ENCODE results near the gene ZNF814. TPM values are rescaled to one million over a fixed set of nuclear protein-coding genes. Genes with fewer than 3 reads are reported as not detected.
"Not testable (repeated sequence)": the region's sequence is repeated elsewhere in the genome, so short reads cannot be mapped to it uniquely, and the experiment has no call there.

The ZNF814 gene
- total RNA-seq, 1 experiment from 2014 or later: 8.6 TPM

DNA sequence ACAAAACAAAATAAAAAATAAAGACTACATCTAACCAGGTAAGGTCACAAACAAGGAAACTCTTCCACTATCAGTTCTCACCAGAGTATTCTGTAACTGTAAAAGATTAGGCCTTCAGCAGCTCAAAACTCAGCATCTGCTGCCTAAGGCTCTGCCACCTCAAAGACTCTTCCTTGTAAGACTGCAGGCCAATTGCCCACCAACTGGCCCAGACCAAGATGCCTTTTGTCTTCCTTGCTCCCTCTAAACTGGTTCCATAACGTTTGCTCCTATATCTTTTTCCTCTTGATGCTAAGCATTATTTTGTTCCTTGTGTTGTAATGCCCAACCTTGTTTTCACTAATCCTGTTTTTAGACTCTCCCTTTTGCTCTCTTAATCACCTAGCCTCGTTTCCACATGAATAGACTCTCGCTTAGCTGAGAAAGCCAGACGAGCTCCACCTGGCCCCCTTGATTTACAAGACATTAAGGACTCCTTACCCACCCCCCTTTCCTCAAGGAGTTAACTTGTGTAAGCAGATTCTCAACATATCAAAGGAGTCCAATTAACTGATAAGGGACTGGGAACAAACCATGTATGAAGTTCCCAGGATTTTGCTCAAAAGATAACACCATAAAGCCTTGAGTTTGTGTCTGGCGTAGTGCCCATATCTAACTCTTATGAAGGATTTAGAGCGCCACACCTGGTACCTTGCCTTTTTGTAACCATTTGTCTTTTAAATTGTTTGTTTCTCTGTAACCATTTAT is 1.5 kb downstream of the ZNF814 start:
- peaks cover 6% of the 10 kb centered on the region; the same call in 1 of the 2 replicates for H3F3A ChIP-seq (ENCODE audit: insufficient read depth, low read depth)
- ChIA-PET CTCF (no interaction called here), POLR2A (ENCODE audit: unreplicated experiment) (no interaction called here)
- H4K20me1 ChIP-seq (ENCODE audit: insufficient read depth): no peaks in the 10 kb centered on the region
- DNase-seq: no peak
- peaks cover 52% of the 10 kb centered on the region for H3K79me2 ChIP-seq (ENCODE audit: low read depth)
- no peak overlapping the region for H3K27ac ChIP-seq
- H2AFZ ChIP-seq: no peak overlapping the region
- H3K4me1 ChIP-seq (replicated peaks; ENCODE audit: insufficient read depth): 0 out of 2 replicates have a peak, but pooled peaks cover 5% of the 10 kb centered on the region
- no peaks in the 10 kb centered on the region for H3K27me3 ChIP-seq (ENCODE audit: insufficient read depth, low read depth)
- TF ChIP-seq EZH2 (IDR thresholded peaks at IDR 0.05; ENCODE audit: low read depth): no peak
- TF ChIP-seq, protein P1, sequence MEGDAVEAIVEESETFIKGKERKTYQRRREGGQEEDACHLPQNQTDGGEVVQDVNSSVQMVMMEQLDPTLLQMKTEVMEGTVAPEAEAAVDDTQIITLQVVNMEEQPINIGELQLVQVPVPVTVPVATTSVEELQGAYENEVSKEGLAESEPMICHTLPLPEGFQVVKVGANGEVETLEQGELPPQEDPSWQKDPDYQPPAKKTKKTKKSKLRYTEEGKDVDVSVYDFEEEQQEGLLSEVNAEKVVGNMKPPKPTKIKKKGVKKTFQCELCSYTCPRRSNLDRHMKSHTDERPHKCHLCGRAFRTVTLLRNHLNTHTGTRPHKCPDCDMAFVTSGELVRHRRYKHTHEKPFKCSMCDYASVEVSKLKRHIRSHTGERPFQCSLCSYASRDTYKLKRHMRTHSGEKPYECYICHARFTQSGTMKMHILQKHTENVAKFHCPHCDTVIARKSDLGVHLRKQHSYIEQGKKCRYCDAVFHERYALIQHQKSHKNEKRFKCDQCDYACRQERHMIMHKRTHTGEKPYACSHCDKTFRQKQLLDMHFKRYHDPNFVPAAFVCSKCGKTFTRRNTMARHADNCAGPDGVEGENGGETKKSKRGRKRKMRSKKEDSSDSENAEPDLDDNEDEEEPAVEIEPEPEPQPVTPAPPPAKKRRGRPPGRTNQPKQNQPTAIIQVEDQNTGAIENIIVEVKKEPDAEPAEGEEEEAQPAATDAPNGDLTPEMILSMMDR (conservative IDR thresholded peaks at IDR 0.05): no peak
- peak overlapping the region; percentile 86 for H3K4me2 ChIP-seq
- peak overlapping the region; percentile 89; the same call in 1 of the 2 replicates for H3K4me3 ChIP-seq
- H3K9me2 ChIP-seq (ENCODE audit: insufficient read depth): no peaks in the 10 kb centered on the region
- peaks cover 43% of the 10 kb centered on the region for H3K9me3 ChIP-seq (ENCODE audit: insufficient read depth, low read depth)
- peaks cover 35% of the 10 kb centered on the region for H3K36me3 ChIP-seq (ENCODE audit: low read depth)
- no TSS peak for BruUV-seq (replicated peaks)
- intact Hi-C loops (cut with micrococcal nuclease; ENCODE audit: unreplicated experiment): no loop called here

DNA sequence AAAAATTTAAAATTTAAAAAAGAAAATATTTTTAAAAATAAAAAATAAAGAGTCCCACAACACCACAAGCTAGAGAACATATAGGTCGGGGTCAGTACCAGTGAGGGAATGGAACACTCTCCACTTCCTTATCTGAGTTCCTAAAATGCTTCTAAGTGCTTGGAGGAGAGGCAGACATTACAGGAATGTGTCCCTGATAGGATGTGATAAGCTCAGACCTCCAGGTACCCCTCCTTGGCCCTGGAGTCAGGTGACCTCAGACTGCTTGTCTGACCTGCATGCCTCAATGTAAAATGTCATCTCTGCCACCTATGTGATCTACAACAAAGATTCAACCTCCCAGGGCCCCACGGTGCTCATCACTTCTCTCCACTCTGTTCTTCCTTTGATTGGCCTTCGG is 2.8 kb downstream of the ZNF814 start:
- no peak for TF ChIP-seq EZH2 (IDR thresholded peaks at IDR 0.05; ENCODE audit: low read depth)
- TF ChIP-seq, protein P1 (conservative IDR thresholded peaks at IDR 0.05): no peak
- Histone ChIP-seq H3K27ac (no peak overlapping the region), H3K4me1 (replicated peaks; ENCODE audit: insufficient read depth) (0 out of 2 replicates have a peak, but pooled peaks cover 5% of the 10 kb centered on the region), H3K27me3 (ENCODE audit: insufficient read depth, low read depth) (no peaks in the 10 kb centered on the region), H4K20me1 (ENCODE audit: insufficient read depth) (no peaks in the 10 kb centered on the region), H2AFZ (no peak overlapping the region), H3K9me3 (ENCODE audit: insufficient read depth, low read depth) (peaks cover 43% of the 10 kb centered on the region), H3K4me2 (no peak overlapping the region), H3K9me2 (ENCODE audit: insufficient read depth) (no peaks in the 10 kb centered on the region), H3K79me2 (ENCODE audit: low read depth) (peaks cover 52% of the 10 kb centered on the region), H3K4me3 (no peak overlapping the region), H3F3A (ENCODE audit: insufficient read depth, low read depth) (peaks cover 6% of the 10 kb centered on the region; the same call in 1 of the 2 replicates), H3K36me3 (ENCODE audit: low read depth) (peaks cover 35% of the 10 kb centered on the region)
- ChIA-PET CTCF (no interaction called here), POLR2A (ENCODE audit: unreplicated experiment) (interaction anchor here (0.6 kb wide), 1 partner anchor 94 kb away, joined by 7 read pairs; no protein-coding TSS in a partner anchor)
- no TSS peak for BruUV-seq (replicated peaks)
- intact Hi-C loops (cut with micrococcal nuclease; ENCODE audit: unreplicated experiment): no loop called here
- no peak for DNase-seq

DNA sequence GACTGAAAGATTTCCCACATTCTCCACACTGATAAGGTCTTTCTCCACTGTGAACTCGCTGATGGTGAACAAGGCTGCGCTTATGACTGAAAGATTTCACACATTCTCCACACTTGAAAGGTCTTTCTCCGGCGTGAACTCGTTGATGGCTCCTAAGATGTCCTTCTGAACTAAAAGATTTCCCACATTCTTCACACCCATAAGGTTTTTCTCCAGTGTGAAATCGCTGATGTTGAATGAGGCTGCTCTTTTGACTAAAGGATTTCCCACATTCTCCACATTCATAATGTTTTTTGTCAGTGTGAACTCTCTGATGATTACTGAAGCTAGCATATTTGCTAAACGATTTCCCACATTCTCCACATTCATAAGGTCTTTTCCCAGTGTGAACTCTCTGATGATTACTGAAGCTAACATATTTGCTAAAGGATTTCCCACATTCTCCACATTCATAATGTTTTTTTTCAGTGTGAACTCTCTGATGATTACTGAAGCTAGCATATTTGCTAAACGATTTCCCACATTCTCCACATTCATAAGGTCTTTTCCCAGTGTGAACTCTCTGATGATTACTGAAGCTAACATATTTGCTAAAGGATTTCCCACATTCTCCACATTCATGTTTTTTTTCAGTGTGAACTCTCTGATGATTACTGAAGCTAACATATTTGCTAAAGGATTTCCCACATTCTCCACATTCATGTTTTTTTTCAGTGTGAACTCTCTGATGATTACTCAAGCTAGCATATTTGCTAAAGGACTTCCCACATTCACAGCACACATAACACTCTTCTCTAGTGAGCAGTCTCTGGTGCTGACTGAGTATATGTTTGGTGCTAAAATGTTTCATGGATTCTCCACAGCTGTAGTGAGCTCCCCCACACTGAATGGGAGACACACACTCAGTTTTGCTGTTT is 14.7 kb downstream of the ZNF814 start:
- H3K4me2 ChIP-seq; H3K27me3 ChIP-seq (ENCODE audit: insufficient read depth, low read depth); H2AFZ ChIP-seq; H3K9me2 ChIP-seq (ENCODE audit: insufficient read depth); intact Hi-C loops (cut with micrococcal nuclease; ENCODE audit: unreplicated experiment); POLR2A ChIA-PET (ENCODE audit: unreplicated experiment); BruUV-seq (replicated peaks); DNase-seq; H3K27ac ChIP-seq; H4K20me1 ChIP-seq (ENCODE audit: insufficient read depth); H3K4me1 ChIP-seq (replicated peaks; ENCODE audit: insufficient read depth); CTCF ChIA-PET; H3K79me2 ChIP-seq (ENCODE audit: low read depth); H3K4me3 ChIP-seq: not testable (repeated sequence)
- Histone ChIP-seq H3K9me3 (ENCODE audit: insufficient read depth, low read depth) (peaks cover 63% of the 10 kb centered on the region), H3K36me3 (ENCODE audit: low read depth) (peaks cover 49% of the 10 kb centered on the region), H3F3A (ENCODE audit: insufficient read depth, low read depth) (peaks cover 14% of the 10 kb centered on the region)

Measured in PC-9 (cell line).